Measurements from ENCODE around the gene MAGI3.

MAGI3 gene

DNA sequence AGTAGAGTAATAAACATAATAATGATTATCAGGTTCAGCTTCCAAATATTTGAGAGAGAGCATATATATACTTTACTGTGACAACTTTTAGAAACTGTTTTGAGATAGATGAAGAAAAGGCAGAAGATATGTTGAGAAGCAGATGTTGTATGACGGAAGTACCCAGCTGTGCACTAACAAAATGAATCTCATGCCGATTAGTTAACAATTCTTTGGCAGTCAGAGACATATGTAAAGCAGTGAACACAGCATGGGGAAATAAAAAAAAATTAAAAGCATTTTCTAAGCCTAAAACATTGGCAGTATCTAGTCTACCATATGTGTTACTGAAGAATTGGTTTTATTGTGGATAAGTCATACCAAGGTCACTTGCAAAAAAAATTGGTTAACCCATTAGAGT, 51.8 kb downstream of the MAGI3 start:
- Histone ChIP-seq H3K27ac (ENCODE audit: low read length) (no peak overlapping the region), H3K79me2 (ENCODE audit: low read length) (no peaks in the 10 kb centered on the region), H3K4me3 (ENCODE audit: low read length) (no peak overlapping the region)

GRCh38 chr1:113444857-113445256, 54.5 kb downstream of the MAGI3 start:
- Histone ChIP-seq H4K20me1 (ENCODE audit: insufficient read depth, low read length) (no peaks in the 10 kb centered on the region), H3K9ac (ENCODE audit: low read length) (no peak overlapping the region), H2AFZ (ENCODE audit: low read depth, low read length) (no peak overlapping the region), H3K27me3 (ENCODE audit: low read depth, low read length) (no peaks in the 10 kb centered on the region), H3K4me2 (ENCODE audit: low read length) (no peak overlapping the region), H3K27ac (ENCODE audit: low read length) (no peak overlapping the region), H3K4me3 (ENCODE audit: low read length) (no peak overlapping the region), H3K36me3 (replicated peaks; ENCODE audit: low read depth, low read length) (no peaks in the 10 kb centered on the region), H3K79me2 (ENCODE audit: low read length) (no peaks in the 10 kb centered on the region), H3K9me3 (ENCODE audit: insufficient read depth, low read length) (peaks cover 4% of the 10 kb centered on the region; the same call in 1 of the 2 replicates), H3K4me1 (ENCODE audit: low read length) (no peaks in the 10 kb centered on the region)
- TF ChIP-seq EZH2phosphoT487 (IDR thresholded peaks at IDR 0.05; ENCODE audit: low read depth) (no peak), CTCF (IDR thresholded peaks at IDR 0.05; ENCODE audit: low read depth, low read length) (no peak)

More for the DNA sequence above, 51.8 kb downstream of the MAGI3 start:
- H2AFZ ChIP-seq (ENCODE audit: low read depth, low read length) = no peak overlapping the region
- H3K9me3 ChIP-seq (ENCODE audit: insufficient read depth, low read length) = peaks cover 4% of the 10 kb centered on the region; the same call in 1 of the 2 replicates
- H3K4me2 ChIP-seq (ENCODE audit: low read length) = no peak overlapping the region
- no peak overlapping the region for H3K9ac ChIP-seq (ENCODE audit: low read length)
- TF ChIP-seq CTCF (IDR thresholded peaks at IDR 0.05; ENCODE audit: low read depth, low read length) = no peak
- no peak for TF ChIP-seq EZH2phosphoT487 (IDR thresholded peaks at IDR 0.05; ENCODE audit: low read depth)
- no peaks in the 10 kb centered on the region for H3K4me1 ChIP-seq (ENCODE audit: low read length)
- no peaks in the 10 kb centered on the region for H3K27me3 ChIP-seq (ENCODE audit: low read depth, low read length)
- H3K36me3 ChIP-seq (replicated peaks; ENCODE audit: low read depth, low read length) = no peaks in the 10 kb centered on the region
- H4K20me1 ChIP-seq (ENCODE audit: insufficient read depth, low read length) = no peaks in the 10 kb centered on the region

DNA sequence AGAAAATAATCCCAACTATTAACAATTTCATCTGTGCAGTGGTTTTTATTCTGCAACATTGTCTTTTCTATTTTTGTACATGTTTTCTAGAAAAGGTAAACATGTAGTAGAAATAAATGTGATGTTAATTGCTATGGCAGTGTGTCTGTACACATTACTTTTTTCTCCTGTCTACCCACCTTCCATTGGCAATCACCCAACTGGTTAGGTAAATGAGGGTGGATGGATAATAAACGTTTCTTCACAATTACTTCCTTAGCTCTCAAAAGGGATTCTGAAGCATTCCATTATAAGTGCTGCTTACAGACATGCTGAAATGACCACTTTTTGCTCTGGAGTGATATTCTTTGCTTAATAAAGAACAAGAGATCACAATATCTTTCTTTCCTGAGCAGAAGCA, 61.4 kb downstream of the MAGI3 start:
- H3K9ac ChIP-seq (ENCODE audit: low read length) = no peak overlapping the region
- no peaks in the 10 kb centered on the region for H3K36me3 ChIP-seq (replicated peaks; ENCODE audit: low read depth, low read length)
- no peak overlapping the region for H3K27ac ChIP-seq (ENCODE audit: low read length)
- no peaks in the 10 kb centered on the region for H4K20me1 ChIP-seq (ENCODE audit: insufficient read depth, low read length)
- peaks cover 13% of the 10 kb centered on the region for H3K4me1 ChIP-seq (ENCODE audit: low read length)
- H3K27me3 ChIP-seq (ENCODE audit: low read depth, low read length) = no peaks in the 10 kb centered on the region
- no peak overlapping the region for H3K4me3 ChIP-seq (ENCODE audit: low read length)
- H3K79me2 ChIP-seq (ENCODE audit: low read length) = no peaks in the 10 kb centered on the region
- H3K9me3 ChIP-seq (ENCODE audit: insufficient read depth, low read length) = no peaks in the 10 kb centered on the region
- TF ChIP-seq EZH2phosphoT487 (IDR thresholded peaks at IDR 0.05; ENCODE audit: low read depth) (no peak), CTCF (IDR thresholded peaks at IDR 0.05; ENCODE audit: low read depth, low read length) (no peak)
- no peak overlapping the region for H2AFZ ChIP-seq (ENCODE audit: low read depth, low read length)
- no peak overlapping the region for H3K4me2 ChIP-seq (ENCODE audit: low read length)

GRCh38 chr1:113452921-113453770, 62.8 kb downstream of the MAGI3 start:
- no peak overlapping the region for H3K9ac ChIP-seq (ENCODE audit: low read length)
- H3K4me1 ChIP-seq (ENCODE audit: low read length) = peaks cover 13% of the 10 kb centered on the region
- H3K27ac ChIP-seq (ENCODE audit: low read length) = no peak overlapping the region
- H3K4me3 ChIP-seq (ENCODE audit: low read length) = no peak overlapping the region
- H3K4me2 ChIP-seq (ENCODE audit: low read length) = no peak overlapping the region
- TF ChIP-seq CTCF (IDR thresholded peaks at IDR 0.05; ENCODE audit: low read depth, low read length) = peak; percentile 64
- no peak for TF ChIP-seq EZH2phosphoT487 (IDR thresholded peaks at IDR 0.05; ENCODE audit: low read depth)
- H3K36me3 ChIP-seq (replicated peaks; ENCODE audit: low read depth, low read length) = no peaks in the 10 kb centered on the region
- no peaks in the 10 kb centered on the region for H4K20me1 ChIP-seq (ENCODE audit: insufficient read depth, low read length)
- no peaks in the 10 kb centered on the region for H3K9me3 ChIP-seq (ENCODE audit: insufficient read depth, low read length)
- H2AFZ ChIP-seq (ENCODE audit: low read depth, low read length) = no peak overlapping the region
- H3K79me2 ChIP-seq (ENCODE audit: low read length) = no peaks in the 10 kb centered on the region
- H3K27me3 ChIP-seq (ENCODE audit: low read depth, low read length) = no peaks in the 10 kb centered on the region

Measured in OCI-LY3 (cell line).